HK-2 (cell line): ENCODE results near the gene ORC6.

Experiments used
- DNase-seq: peaks from one replicate; pipeline ENCODE4 v3.0.0-alpha.2; 2018; ENCODE audit not compliant: unreplicated experiment

ORC6 gene

DNA sequence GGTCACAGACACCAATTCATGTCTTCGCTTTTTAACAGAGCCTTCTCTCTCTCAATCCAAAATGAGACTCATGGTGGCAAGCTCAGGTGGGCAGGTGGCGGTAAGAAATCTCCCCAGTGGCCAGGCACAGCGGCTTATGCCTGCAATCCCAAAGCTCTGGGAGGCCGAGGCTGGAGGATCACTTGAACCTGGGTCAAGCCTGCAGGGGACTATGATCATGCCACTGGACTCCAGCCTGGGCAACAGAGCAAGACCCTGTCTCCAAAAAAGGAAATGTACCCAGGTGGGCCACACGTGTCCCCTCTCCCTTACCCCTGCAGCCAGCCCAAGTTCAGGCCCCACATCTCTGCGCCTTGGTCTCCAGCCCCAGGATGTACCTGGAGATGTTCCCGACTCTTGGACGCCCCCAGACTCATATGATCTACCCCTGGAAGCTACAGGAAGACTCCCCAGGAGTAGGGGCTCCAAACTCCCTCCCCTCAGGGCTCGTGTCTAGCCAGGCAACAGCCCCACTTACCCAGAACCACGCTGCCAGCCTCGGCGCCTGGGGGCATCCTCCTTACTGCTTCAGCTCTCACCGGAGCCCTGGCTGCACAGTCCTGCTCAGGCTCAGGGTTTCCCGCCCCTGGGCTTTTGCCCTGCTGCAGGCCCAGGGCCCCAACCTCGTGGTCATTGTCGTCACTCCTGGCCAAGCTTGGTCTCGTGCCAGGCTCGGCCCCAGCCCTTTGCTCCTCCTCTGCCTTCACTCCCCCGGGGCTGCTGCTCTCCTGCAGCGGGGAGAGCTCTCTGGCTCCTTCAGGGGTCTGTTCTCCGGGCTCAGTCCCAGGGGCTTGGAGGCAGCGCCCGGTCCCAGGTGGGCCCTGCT lies 42.5 kb downstream of the ORC6 start:
- DNase-seq: no peak

DNA sequence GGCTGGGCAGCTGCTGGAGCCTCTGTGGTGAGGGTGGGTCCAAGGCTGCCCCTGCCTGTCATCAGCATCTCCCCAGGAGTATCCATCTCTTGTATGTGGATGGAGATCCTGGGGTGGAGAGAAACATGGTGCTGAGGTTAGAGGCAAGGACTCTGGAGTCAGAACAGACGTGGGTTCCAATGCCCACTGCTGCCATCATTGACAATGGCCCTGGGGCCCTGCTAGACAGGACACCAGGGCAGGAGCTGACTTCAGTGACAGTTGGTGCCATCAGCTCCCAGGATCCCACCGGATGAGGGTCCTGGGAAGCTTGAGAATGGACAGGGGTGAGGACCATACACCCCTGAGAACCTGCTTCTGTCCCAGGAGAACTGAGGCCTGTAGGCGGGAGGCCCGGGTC lies 43.1 kb downstream of the ORC6 start:
- DNase-seq: no peak

DNA sequence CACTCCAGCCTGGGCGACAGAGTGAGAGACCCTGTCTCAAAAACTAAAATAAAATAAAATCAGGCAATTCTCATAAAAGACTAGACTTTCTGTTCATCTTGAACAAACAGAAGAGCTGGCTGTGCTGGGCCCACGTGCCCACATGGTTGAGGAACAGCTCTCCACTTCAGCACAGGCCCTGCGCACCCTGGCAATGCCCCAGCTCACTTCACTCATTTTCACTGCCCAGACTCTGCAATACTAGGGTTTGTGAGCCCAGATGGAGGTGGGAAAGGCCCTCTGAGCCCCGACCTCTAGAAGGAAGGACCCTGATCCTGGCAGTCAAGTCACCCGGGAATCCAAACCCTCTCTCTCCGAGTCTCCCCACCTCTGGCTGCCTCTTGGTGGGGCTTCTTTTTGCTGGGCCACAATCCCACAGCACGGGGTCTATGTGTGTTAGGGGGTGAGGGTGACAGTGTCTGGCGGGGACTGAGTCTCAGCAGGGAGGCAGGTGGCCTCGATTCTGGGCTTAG lies 43.9 kb downstream of the ORC6 start:
- no peak for DNase-seq

DNA sequence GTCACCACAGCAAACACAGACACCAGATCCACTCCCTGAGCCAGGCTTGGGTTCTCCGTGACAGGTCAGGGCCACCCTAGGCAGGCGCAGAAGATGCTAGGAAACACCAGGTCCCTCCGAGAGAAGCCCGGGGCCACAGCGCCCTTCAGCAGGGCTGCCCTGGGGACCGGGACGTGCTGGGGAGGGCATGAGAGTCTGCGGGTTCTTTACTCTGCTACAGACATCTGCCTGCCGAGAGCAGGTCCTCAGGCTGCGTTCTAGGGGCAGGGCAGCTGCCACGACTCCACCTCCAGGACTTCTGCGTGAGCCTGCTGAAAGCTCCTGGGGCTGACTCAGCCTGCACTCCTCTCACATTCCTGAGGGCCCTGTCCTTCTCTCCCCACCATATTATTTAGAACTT lies 47.2 kb downstream of the ORC6 start:
- no peak for DNase-seq

DNA sequence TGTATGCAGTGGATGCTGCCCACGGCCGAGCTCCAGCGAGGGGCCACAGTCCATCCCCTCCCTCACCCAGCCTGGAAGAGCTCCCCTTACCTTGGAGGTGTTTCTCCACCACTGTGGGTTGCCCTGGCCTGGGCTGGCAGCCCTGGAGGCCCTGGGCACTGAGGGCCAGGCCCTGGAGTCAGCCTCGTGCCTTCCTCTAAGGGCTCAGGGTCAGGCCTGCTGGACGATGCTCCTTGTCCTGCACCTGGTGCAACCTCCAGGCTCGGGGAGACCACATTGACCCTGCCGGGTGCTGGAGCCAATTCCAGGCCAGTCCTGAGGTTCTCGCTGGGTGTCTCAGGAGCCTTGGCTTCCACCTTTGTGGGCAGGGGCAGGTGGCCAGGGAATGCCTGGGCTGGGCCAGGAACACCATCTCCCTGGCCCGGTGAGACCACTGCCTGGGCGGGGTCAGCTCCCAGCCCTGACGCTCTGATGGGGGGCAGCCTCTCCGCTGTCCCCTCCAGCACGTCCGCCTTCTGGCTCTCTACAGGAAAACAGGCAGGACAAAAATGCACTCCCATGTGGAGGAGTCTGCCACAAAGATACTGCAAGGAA lies 48.3 kb downstream of the ORC6 start:
- no peak for DNase-seq

DNA sequence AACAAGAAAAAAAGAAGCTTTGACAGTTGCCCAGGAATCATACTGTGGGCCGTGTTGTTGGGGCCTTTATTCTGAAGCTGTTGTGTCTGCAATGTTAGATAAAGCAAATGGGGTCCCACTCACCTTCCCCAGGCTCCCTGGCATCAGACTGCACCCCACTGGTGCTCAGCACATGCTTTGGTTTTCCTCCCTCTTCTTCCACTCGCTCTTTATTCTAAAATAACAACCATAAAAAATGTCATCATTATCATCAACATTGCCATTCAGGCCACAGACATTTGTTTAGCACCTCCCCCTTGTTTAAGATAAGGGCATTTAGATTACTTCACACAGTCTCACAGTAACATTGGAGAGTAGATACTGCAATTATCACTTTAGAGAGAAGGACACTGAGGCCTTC lies 50.5 kb downstream of the ORC6 start:
- DNase-seq: no peak

DNA sequence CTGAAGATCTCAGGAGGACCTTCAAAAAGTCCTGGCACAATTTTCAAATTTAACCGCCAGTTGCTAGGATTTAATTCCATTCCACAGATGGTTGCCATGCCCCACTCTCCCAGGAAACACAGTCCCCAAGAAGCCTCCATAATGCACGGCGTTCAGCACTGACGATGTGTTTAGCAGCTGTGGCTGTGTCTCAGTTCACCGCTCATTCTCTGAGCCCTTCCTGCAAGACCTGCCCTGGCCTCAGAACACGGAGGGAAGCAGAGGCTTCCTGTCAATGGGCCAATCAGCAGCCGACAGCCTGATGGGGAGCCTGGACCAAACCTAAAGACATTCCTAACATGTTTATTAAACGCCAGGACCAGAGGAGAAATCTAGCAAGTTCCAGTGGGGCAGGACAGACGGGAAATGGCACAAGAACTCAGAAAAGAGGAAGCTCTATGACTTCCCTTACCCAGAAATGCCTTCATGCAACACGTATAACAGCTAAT lies 53.8 kb downstream of the ORC6 start:
- DNase-seq: no peak

DNA sequence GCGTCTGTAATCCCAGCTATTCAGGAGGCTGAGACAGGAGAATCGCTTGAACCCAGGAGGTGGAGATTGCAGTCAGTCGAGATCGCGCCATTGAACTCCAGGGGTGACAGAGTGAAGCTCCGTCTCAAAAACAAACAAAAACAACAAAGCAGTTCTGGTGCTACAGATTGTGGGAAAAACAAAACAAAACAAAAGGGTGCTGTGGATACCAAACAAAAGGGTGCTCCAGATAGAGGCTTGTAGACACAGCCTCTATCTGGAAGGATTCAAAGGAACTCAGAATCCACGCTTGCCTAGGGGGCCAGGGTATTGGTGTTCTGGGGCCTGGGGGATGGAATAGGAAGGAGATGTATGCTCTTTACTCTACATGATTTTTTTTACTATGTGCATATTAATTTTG lies 56.2 kb downstream of the ORC6 start:
- no peak for DNase-seq

DNA sequence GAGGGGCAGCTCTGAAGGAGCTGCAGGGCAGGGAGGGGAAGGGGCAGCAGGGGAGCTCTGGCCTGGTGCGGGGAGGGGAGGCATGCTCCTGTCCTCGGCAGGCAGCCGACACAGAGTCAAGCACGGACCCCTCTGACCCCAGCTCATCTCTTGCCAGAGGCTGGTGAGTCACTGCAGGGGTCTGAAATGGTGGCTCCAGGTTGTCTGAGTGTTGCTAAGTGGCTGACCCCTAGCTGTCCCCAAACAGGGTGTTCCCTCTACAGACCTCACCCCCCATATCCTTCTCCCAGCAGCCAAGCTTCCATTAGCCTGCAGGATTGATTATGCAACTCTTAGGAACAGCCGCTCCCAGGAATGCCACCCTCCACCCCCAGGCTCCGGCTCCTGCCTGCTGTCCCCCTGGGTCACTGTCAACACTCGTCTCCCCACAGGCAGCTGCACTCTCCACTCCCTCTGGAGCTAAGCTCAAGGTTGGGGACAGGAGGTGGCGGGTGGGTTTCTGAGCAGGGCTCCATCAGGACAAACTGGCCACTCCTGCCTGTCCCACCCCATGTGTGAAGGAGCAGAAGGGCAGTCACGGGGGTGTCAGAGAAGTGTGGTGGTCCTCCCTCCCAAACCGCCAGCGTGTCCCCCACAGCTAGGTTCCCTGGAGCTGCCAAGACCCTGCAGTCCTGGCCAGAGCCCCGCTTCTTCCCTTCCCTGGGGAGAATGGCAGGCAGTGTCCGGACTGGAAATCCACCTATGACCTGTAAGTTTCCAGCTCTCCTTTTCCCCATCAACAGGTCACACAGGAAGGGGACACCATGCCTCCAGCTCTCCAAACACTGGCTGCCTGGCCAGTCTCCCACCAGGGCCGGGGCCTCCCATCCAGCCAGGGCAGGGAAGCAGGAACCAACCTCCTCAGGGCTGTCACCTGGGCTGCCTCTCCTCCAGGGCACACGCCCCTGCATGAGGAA lies 57.6 kb downstream of the ORC6 start:
- no peak for DNase-seq
